ENCODE results near the gene SUV39H1. TPM values are rescaled to one million over a fixed set of nuclear protein-coding genes. Genes with fewer than 3 reads are reported as not detected.

Gene SUV39H1
- total RNA-seq, 1 donor from 2014 or later, result 3.0 TPM

GRCh38 chrX:48702716-48703115 lies 6.2 kb downstream of the SUV39H1 start:
- no peak overlapping the region for H3K4me3 Mint-ChIP-seq (ENCODE audit: unreplicated experiment)

DNA sequence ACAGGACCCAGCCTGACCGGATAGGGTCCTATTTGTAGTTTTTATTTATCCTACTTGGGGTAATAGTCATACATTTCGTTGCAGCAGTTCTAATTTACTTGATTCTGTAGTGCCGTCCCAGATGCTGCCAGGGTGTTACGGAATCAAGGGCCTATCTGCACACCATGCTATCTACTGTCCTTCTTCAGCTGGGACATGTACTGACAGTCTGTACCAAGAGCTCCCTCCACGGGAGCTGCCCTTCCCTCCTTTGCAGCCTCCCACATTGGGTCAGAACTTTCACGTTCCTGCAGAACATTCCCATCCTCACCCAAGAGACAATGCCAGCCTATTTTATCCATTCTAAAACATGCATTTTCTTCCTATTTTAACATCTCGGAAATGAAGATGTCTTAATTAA lies 6.7 kb downstream of the SUV39H1 start:
- no peaks in the 10 kb centered on the region for H3K27me3 Mint-ChIP-seq (ENCODE audit: low read depth)
- TF ChIP-seq CTCF (IDR thresholded peaks at IDR 0.05), result no peak
- no peaks in the 10 kb centered on the region for H3K9me3 Mint-ChIP-seq (ENCODE audit: low read depth)

More at GRCh38 chrX:48702716-48703115, 6.2 kb downstream of the SUV39H1 start:
- H3K27ac Mint-ChIP-seq (ENCODE audit: unreplicated experiment), result no peak overlapping the region
- TF ChIP-seq CTCF (IDR thresholded peaks at IDR 0.05), result no peak
- H3K4me1 Mint-ChIP-seq (ENCODE audit: low read depth), result peaks cover under 1% of the 10 kb centered on the region
- no peaks in the 10 kb centered on the region for H3K9me3 Mint-ChIP-seq (ENCODE audit: low read depth)
- peaks cover 3% of the 10 kb centered on the region for H3K36me3 Mint-ChIP-seq (ENCODE audit: low read depth)
- DNase-seq (ENCODE audit: low spot score), result no peak
- no peaks in the 10 kb centered on the region for H3K27me3 Mint-ChIP-seq (ENCODE audit: low read depth)

DNA sequence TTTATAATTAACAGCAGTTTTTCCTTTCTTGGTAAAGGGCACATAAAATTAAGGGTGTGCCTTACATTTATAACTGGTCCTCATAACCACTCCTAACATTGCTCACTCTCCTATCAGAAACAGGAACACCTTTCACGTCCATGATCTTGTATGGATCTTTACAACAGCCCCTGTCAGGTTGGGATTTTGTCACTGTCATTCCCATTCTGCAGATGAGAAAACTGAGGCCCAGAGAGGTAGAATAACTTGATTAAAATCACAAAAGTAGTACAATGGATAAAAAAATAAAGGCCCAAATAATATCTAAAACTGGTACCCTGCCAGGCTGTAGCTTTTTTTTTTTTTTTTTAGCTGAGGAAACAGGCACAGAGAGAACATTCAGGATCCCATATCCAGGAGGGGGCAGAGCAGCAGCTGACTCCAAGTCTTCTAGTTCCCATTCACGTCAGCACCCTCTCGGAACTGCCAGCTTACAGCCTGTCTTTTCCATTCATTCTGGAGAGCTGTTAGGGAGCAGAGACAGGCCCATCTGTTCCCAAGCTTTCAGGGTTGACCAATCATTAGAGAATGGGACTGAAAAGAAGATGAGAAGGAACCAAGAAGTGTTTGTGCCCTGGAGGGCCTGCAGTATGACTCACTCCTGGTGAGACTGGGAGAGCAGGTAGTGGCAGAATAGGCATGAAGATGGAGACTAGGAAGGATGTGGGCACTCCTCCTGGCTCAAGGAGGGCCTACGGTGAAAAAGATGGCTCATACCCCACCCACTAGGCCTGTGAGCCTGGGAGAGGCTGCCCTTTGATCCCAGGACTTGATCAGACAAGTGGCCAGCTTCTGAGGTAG lies 7.3 kb downstream of the SUV39H1 start:
- Mint-ChIP-seq H3K27ac (ENCODE audit: unreplicated experiment) (peak overlapping the region; percentile 18), H3K36me3 (ENCODE audit: low read depth) (peaks cover 3% of the 10 kb centered on the region), H3K9me3 (ENCODE audit: low read depth) (no peaks in the 10 kb centered on the region), H3K4me1 (ENCODE audit: low read depth) (no peaks in the 10 kb centered on the region), H3K4me3 (ENCODE audit: unreplicated experiment) (no peak overlapping the region), H3K27me3 (ENCODE audit: low read depth) (no peaks in the 10 kb centered on the region)
- TF ChIP-seq CTCF (IDR thresholded peaks at IDR 0.05), result no peak
- DNase-seq (ENCODE audit: low spot score), result no peak

More for the DNA sequence above, 6.7 kb downstream of the SUV39H1 start:
- peaks cover 3% of the 10 kb centered on the region for H3K36me3 Mint-ChIP-seq (ENCODE audit: low read depth)
- no peaks in the 10 kb centered on the region for H3K4me1 Mint-ChIP-seq (ENCODE audit: low read depth)
- DNase-seq (ENCODE audit: low spot score), result no peak
- no peak overlapping the region for H3K27ac Mint-ChIP-seq (ENCODE audit: unreplicated experiment)
- no peak overlapping the region for H3K4me3 Mint-ChIP-seq (ENCODE audit: unreplicated experiment)

GRCh38 chrX:48705871-48706270 lies 9.3 kb downstream of the SUV39H1 start:
- no peak overlapping the region for H3K27ac Mint-ChIP-seq (ENCODE audit: unreplicated experiment)
- H3K9me3 Mint-ChIP-seq (ENCODE audit: low read depth), result no peaks in the 10 kb centered on the region
- DNase-seq (ENCODE audit: low spot score), result no peak
- no peaks in the 10 kb centered on the region for H3K4me1 Mint-ChIP-seq (ENCODE audit: low read depth)
- no peak overlapping the region for H3K4me3 Mint-ChIP-seq (ENCODE audit: unreplicated experiment)
- H3K27me3 Mint-ChIP-seq (ENCODE audit: low read depth), result no peaks in the 10 kb centered on the region
- no peak for TF ChIP-seq CTCF (IDR thresholded peaks at IDR 0.05)
- H3K36me3 Mint-ChIP-seq (ENCODE audit: low read depth), result no peaks in the 10 kb centered on the region

GRCh38 chrX:48709522-48710112 lies 13.1 kb downstream of the SUV39H1 start:
- Mint-ChIP-seq H3K27ac (ENCODE audit: unreplicated experiment) (no peak overlapping the region), H3K4me1 (ENCODE audit: low read depth) (peaks cover 3% of the 10 kb centered on the region), H3K36me3 (ENCODE audit: low read depth) (no peaks in the 10 kb centered on the region), H3K4me3 (ENCODE audit: unreplicated experiment) (no peak overlapping the region), H3K27me3 (ENCODE audit: low read depth) (no peaks in the 10 kb centered on the region), H3K9me3 (ENCODE audit: low read depth) (peaks cover 8% of the 10 kb centered on the region)
- TF ChIP-seq CTCF (IDR thresholded peaks at IDR 0.05), result no peak
- DNase-seq (ENCODE audit: low spot score), result no peak
